Upper lobe of left lung (tissue), 6 donors: ENCODE results near the gene EMILIN3. TPM values are rescaled to one million over a fixed set of nuclear protein-coding genes. Genes with fewer than 3 reads are reported as not detected.

Experiments used
- ATAC-seq, 2 donors: fragments of 200-7000 bp; cut with Tn5 transposase; one replicate each; pipeline ENCODE4 v1.9.1; 2022; ENCODE audit warnings: mild to moderate bottlenecking in 2 of 2, moderate library complexity in 2 of 2; ENCODE audit not compliant: low FRiP score in 2 of 2
- DNase-seq, 2 donors: peaks; one replicate each; pipeline ENCODE4 v3.0.0-alpha.2; 2019 to 2020
- H3K27ac ChIP-seq, 4 donors: fragments of 200-600 bp; sonication (generic); one replicate each; pipeline ENCODE4 v1.5.1; 2016 to 2019
- H3K27me3 ChIP-seq, 4 donors: fragments of 200-600 bp; sonication (generic); one replicate each; pipeline ENCODE4 v1.5.1; 2017 to 2019
- H3K36me3 ChIP-seq, 4 donors: fragments of 200-600 bp; sonication (generic); one replicate each; pipeline ENCODE4 v1.5.1; 2016 to 2019
- H3K4me1 ChIP-seq, 4 donors: fragments of 200-600 bp; sonication (generic); one replicate each; pipeline ENCODE4 v1.5.1; 2018 to 2019
- H3K4me3 ChIP-seq, 4 donors: fragments of 200-600 bp; sonication (generic); one replicate each; pipeline ENCODE4 v1.5.1; 2017 to 2019; ENCODE audit warnings: mild to moderate bottlenecking in 2 of 4, moderate library complexity in 1 of 4
- H3K9me3 ChIP-seq, 4 donors: fragments of 200-600 bp; sonication (generic); one replicate each; pipeline ENCODE4 v1.5.1; 2018 to 2019
- CTCF ChIP-seq, 6 experiments: fragments of 450-650 bp in 4 of 6; fragments of 200-600 bp in 2 of 6; sonication (generic) in 2 of 6; IDR thresholded peaks; one replicate each; pipeline ENCODE4 v1.5.1; 2016 to 2019; ENCODE audit warnings: antibody characterized with exemption in 6 of 6
- EP300 ChIP-seq, 4 donors: sonication (generic); formaldehyde crosslinking; IDR thresholded peaks; one replicate each; pipeline ENCODE4 v1.5.1; 2017; ENCODE audit warnings: antibody characterized with exemption in 4 of 4, control low read depth in 2 of 4
- POLR2A ChIP-seq, 4 donors: fragments of 450-650 bp; IDR thresholded peaks; one replicate each; pipeline ENCODE4 v1.5.1; 2016 to 2017; ENCODE audit warnings: antibody characterized with exemption in 4 of 4, mild to moderate bottlenecking in 2 of 4
- POLR2AphosphoS5 ChIP-seq, 2 donors: sonication (generic); formaldehyde crosslinking; IDR thresholded peaks; one replicate each; pipeline ENCODE4 v1.5.1; 2017; ENCODE audit warnings: antibody characterized with exemption in 2 of 2
- WGBS, 2 donors: methylation state at CpG; one replicate each; pipeline ENCODE4 v1.1.5; 2017 to 2018; 5-methylcytosine and 5-hydroxymethylcytosine counted together
- total RNA-seq, 6 donors: library from RNA; depleted of rRNA in 4 of 6; stranded (reverse); fragments of >200 nt in 4 of 6; gene quantifications; one replicate each; pipeline versions ENCODE4 v1.1.0 to v1.2.1, GENCODE V29; 2016 to 2021
- donor health status: DM: no; HTN: no; CAD: no; lungs with moderate emphysema.
- donor health status: DM: no; HTN: yes; CAD: no; lungs with severe emphysema.

The EMILIN3 gene
- total RNA-seq, result under 1 TPM in 4 of 6 donors, not detected in 2; 0.06 to 0.61 (median 0.16) TPM

GRCh38 chr20:41366546-41367392, at the start of gene EMILIN3:
Gene EMILIN3 (minus strand): TSS chr20:41366818. CDS start chr20:41366634, 184 bp downstream.
- Histone ChIP-seq H3K36me3 (no peaks in the 10 kb centered on the region), H3K9me3 (peaks cover 4 to 10% (median 8%) of the 10 kb centered on the region in 4 donors), H3K4me3 (peak within 1 kb of the TSS in 3 of 4 donors; percentile 36 to 39 (median 38)), H3K4me1 (peaks cover 8 to 16% (median 10%) of the 10 kb centered on the region in 4 donors), H3K27me3 (peaks cover 0 to 26% (median 11%) of the 10 kb centered on the region in 4 donors), H3K27ac (no peak within 1 kb of the TSS)
- no peak for TF ChIP-seq CTCF (IDR thresholded peaks at IDR 0.05)
- no peak for TF ChIP-seq POLR2A (IDR thresholded peaks at IDR 0.05)
- peak in 1 of 2 donors; percentile 80 for DNase-seq
- ATAC-seq, result peak in 1 of 2 donors; percentile 7
- 13 to 28% methylated on average over 15 to 37 of the region's 93 CpGs for WGBS, 2 donors

GRCh38 chr20:41415191-41415590, 48.6 kb upstream of the EMILIN3 start:
- H3K36me3 ChIP-seq, result peaks cover 18 to 90% (median 67%) of the 10 kb centered on the region in 4 donors
- no peaks in the 10 kb centered on the region for H3K9me3 ChIP-seq
- no peaks in the 10 kb centered on the region for H3K4me1 ChIP-seq
- no peak for TF ChIP-seq EP300 (IDR thresholded peaks at IDR 0.05)
- TF ChIP-seq CTCF (IDR thresholded peaks at IDR 0.05), result no peak
- no peak for TF ChIP-seq POLR2AphosphoS5 (IDR thresholded peaks at IDR 0.05)
- no peak for TF ChIP-seq POLR2A (IDR thresholded peaks at IDR 0.05)
- H3K4me3 ChIP-seq, result no peak overlapping the region
- no peak overlapping the region for H3K27ac ChIP-seq
- H3K27me3 ChIP-seq, result no peaks in the 10 kb centered on the region
- DNase-seq (no peak), ATAC-seq (no peak)
- WGBS, 2 donors, result 93 to 96% methylated on average over 6 to 8 of the region's 8 CpGs

GRCh38 chr20:41413169-41413568, 46.6 kb upstream of the EMILIN3 start:
- no peaks in the 10 kb centered on the region for H3K27me3 ChIP-seq
- H3K4me1 ChIP-seq, result peaks cover 0 to 7% (median 0%) of the 10 kb centered on the region in 4 donors
- 84 to 92% methylated on average over 5 of the region's 5 CpGs for WGBS, 2 donors
- ATAC-seq (no peak), DNase-seq (no peak)
- no peaks in the 10 kb centered on the region for H3K9me3 ChIP-seq
- no peak overlapping the region for H3K4me3 ChIP-seq
- H3K36me3 ChIP-seq, result peaks cover 29 to 97% (median 81%) of the 10 kb centered on the region in 4 donors
- H3K27ac ChIP-seq, result no peak overlapping the region
- TF ChIP-seq EP300 (IDR thresholded peaks at IDR 0.05), result no peak

GRCh38 chr20:41412324-41413120, 45.9 kb upstream of the EMILIN3 start:
- Histone ChIP-seq H3K27ac (no peak overlapping the region), H3K27me3 (no peaks in the 10 kb centered on the region), H3K36me3 (peaks cover 29 to 100% (median 84%) of the 10 kb centered on the region in 4 donors), H3K9me3 (no peaks in the 10 kb centered on the region), H3K4me3 (no peak overlapping the region), H3K4me1 (peaks cover 0 to 7% (median 0%) of the 10 kb centered on the region in 4 donors)
- TF ChIP-seq POLR2A (IDR thresholded peaks at IDR 0.05) (no peak), CTCF (IDR thresholded peaks at IDR 0.05) (no peak), POLR2AphosphoS5 (IDR thresholded peaks at IDR 0.05) (no peak), EP300 (IDR thresholded peaks at IDR 0.05) (no peak)
- no peak for ATAC-seq
- no peak for DNase-seq
- 95 to 98% methylated on average over 12 of the region's 12 CpGs for WGBS, 2 donors

- 36 to 44% methylated on average over 2 of the region's 2 CpGs for WGBS, 2 donors
- no peak overlapping the region for H3K27ac ChIP-seq
- H3K27me3 ChIP-seq, result no peaks in the 10 kb centered on the region
- no peak for DNase-seq
- TF ChIP-seq CTCF (IDR thresholded peaks at IDR 0.05), result peak in 3 of 6 experiments; percentile 25 to 28 (median 27)
- TF ChIP-seq POLR2A (IDR thresholded peaks at IDR 0.05), result no peak
- TF ChIP-seq EP300 (IDR thresholded peaks at IDR 0.05), result no peak
- no peak for ATAC-seq
- H3K4me3 ChIP-seq, result no peak overlapping the region
- H3K9me3 ChIP-seq, result no peaks in the 10 kb centered on the region
- H3K36me3 ChIP-seq, result peaks cover 29 to 100% (median 86%) of the 10 kb centered on the region in 4 donors
- peaks cover 0 to 8% (median 6%) of the 10 kb centered on the region in 4 donors for H3K4me1 ChIP-seq
Measured at GRCh38 chr20:41411391-41411847, 44.8 kb upstream of the EMILIN3 start.
